ENCODE measurements around the gene RPLP2. TPM values are rescaled to one million over a fixed set of nuclear protein-coding genes. Genes with fewer than 3 reads are reported as not detected.

RPLP2 gene
- total RNA-seq, 4 donors from 2014 or later: 314 to 600 (median 440) TPM

GRCh38 chr11:769887-770641 lies 39.7 kb upstream of the RPLP2 start:
- H3K36me3 ChIP-seq: peaks cover 0 to 52% of the 10 kb centered on the region in 2 donors
- no peak overlapping the region for H3K27ac ChIP-seq
- no peaks in the 10 kb centered on the region for H3K27me3 ChIP-seq
- in situ Hi-C loops (cut with MboI; ENCODE audit: low sequenced_read_pairs in 4 of 4): no loop called here
- intact Hi-C loops (cut with DNase I; ENCODE audit: low total_unique reads): no loop called here
- no peak for ATAC-seq
- H3K4me1 ChIP-seq: no peaks in the 10 kb centered on the region
- no peak for TF ChIP-seq POLR2A (IDR thresholded peaks at IDR 0.05)
- TF ChIP-seq, protein P1, sequence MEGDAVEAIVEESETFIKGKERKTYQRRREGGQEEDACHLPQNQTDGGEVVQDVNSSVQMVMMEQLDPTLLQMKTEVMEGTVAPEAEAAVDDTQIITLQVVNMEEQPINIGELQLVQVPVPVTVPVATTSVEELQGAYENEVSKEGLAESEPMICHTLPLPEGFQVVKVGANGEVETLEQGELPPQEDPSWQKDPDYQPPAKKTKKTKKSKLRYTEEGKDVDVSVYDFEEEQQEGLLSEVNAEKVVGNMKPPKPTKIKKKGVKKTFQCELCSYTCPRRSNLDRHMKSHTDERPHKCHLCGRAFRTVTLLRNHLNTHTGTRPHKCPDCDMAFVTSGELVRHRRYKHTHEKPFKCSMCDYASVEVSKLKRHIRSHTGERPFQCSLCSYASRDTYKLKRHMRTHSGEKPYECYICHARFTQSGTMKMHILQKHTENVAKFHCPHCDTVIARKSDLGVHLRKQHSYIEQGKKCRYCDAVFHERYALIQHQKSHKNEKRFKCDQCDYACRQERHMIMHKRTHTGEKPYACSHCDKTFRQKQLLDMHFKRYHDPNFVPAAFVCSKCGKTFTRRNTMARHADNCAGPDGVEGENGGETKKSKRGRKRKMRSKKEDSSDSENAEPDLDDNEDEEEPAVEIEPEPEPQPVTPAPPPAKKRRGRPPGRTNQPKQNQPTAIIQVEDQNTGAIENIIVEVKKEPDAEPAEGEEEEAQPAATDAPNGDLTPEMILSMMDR (IDR thresholded peaks at IDR 0.05 in 4 of 5, conservative IDR thresholded peaks at IDR 0.05 in 1 of 5): no peak
- no peaks in the 10 kb centered on the region for H3K9me3 ChIP-seq
- DNase-seq: no peak
- no peak overlapping the region for H3K4me3 ChIP-seq

- H3K27me3 ChIP-seq: no peaks in the 10 kb centered on the region
- peaks cover 5 to 8% of the 10 kb centered on the region in 2 donors for H3K4me1 ChIP-seq
- intact Hi-C loops (cut with DNase I; ENCODE audit: low total_unique reads) (no loop called here), in situ Hi-C loops (cut with MboI; ENCODE audit: low sequenced_read_pairs in 4 of 4) (no loop called here)
- DNase-seq: no peak
- H3K36me3 ChIP-seq: peaks cover 0 to 46% of the 10 kb centered on the region in 2 donors
- TF ChIP-seq, protein P1 (IDR thresholded peaks at IDR 0.05 in 4 of 5, conservative IDR thresholded peaks at IDR 0.05 in 1 of 5): no peak
- TF ChIP-seq POLR2A (IDR thresholded peaks at IDR 0.05): no peak
- H3K4me3 ChIP-seq: no peak overlapping the region
- H3K9me3 ChIP-seq: no peaks in the 10 kb centered on the region
- H3K27ac ChIP-seq: no peak overlapping the region
- ATAC-seq: no peak
Measured at GRCh38 chr11:770642-771616, 38.8 kb upstream of the RPLP2 start.

- DNase-seq (no peak), ATAC-seq (no peak)
- no peak for TF ChIP-seq POLR2A (IDR thresholded peaks at IDR 0.05)
- TF ChIP-seq, protein P1 (IDR thresholded peaks at IDR 0.05 in 4 of 5, conservative IDR thresholded peaks at IDR 0.05 in 1 of 5): no peak
- H3K27me3 ChIP-seq: no peaks in the 10 kb centered on the region
- in situ Hi-C loops (cut with MboI; ENCODE audit: low sequenced_read_pairs in 4 of 4) (no loop called here), intact Hi-C loops (cut with DNase I; ENCODE audit: low total_unique reads) (no loop called here)
- peaks cover 0 to 38% of the 10 kb centered on the region in 2 donors for H3K36me3 ChIP-seq
- H3K4me1 ChIP-seq: peaks cover 13 to 16% of the 10 kb centered on the region in 2 donors
- no peak overlapping the region for H3K4me3 ChIP-seq
- H3K27ac ChIP-seq: no peak overlapping the region
- no peaks in the 10 kb centered on the region for H3K9me3 ChIP-seq
Measured at GRCh38 chr11:771617-772204, 38.1 kb upstream of the RPLP2 start.

GRCh38 chr11:772429-773390 lies 37.1 kb upstream of the RPLP2 start:
- ATAC-seq: no peak
- H3K27ac ChIP-seq: no peak overlapping the region
- intact Hi-C loops (cut with DNase I; ENCODE audit: low total_unique reads): no loop called here
- TF ChIP-seq, protein P1 (IDR thresholded peaks at IDR 0.05 in 4 of 5, conservative IDR thresholded peaks at IDR 0.05 in 1 of 5): no peak
- no peak overlapping the region for H3K4me3 ChIP-seq
- no peaks in the 10 kb centered on the region for H3K27me3 ChIP-seq
- H3K36me3 ChIP-seq: peaks cover 0 to 28% of the 10 kb centered on the region in 2 donors
- no peak for DNase-seq
- no peaks in the 10 kb centered on the region for H3K9me3 ChIP-seq
- in situ Hi-C loops (cut with MboI; ENCODE audit: low sequenced_read_pairs in 4 of 4): no loop called here
- peaks cover 13 to 18% of the 10 kb centered on the region in 2 donors for H3K4me1 ChIP-seq
